ENCODE measurements around the gene IQCF6. TPM values are rescaled to one million over a fixed set of nuclear protein-coding genes. Genes with fewer than 3 reads are reported as not detected.

IQCF6 gene
- total and polyA plus RNA-seq, 2 donors (not counting 1 experiment from before 2014, with no cell fraction given), result not detected

- no peaks in the 10 kb centered on the region for H3K36me3 ChIP-seq (ENCODE audit: control insufficient read depth, insufficient read depth, low read length)
- no peak for TF ChIP-seq CTCF (conservative IDR thresholded peaks at IDR 0.05 in 1 of 2, IDR thresholded peaks at IDR 0.05 in 1 of 2; ENCODE audit: low read depth in 1 of 2, low read length in 2 of 2)
- no peak for TF ChIP-seq EZH2 (IDR thresholded peaks at IDR 0.05; ENCODE audit: low read length, missing control alignments)
- H3K4me1 ChIP-seq (ENCODE audit: control insufficient read depth, extremely low read depth, insufficient read depth, low read length), result no peaks in the 10 kb centered on the region
Observed at GRCh38 chr3:51815614-51816013, 36.6 kb upstream of the IQCF6 start.

GRCh38 chr3:51814034-51814433 is 35.0 kb upstream of the IQCF6 start:
- no peak for DNase-seq (ENCODE audit: low read depth in 2 of 2)
- H3K4me3 ChIP-seq (replicated peaks in 1 of 4; ENCODE audit: control extremely low read depth in 1 of 4, insufficient read depth in 1 of 4, low read depth in 3 of 4, low read length in 4 of 4), result no peak overlapping the region
- H3K36me3 ChIP-seq (ENCODE audit: control insufficient read depth, insufficient read depth, low read length), result no peaks in the 10 kb centered on the region
- H3K9ac ChIP-seq (ENCODE audit: insufficient read depth, low read length), result no peak overlapping the region
- no peaks in the 10 kb centered on the region for H4K20me1 ChIP-seq (ENCODE audit: control insufficient read depth, extremely low read depth, insufficient read depth, low read length)
- H3K9me3 ChIP-seq (ENCODE audit: control insufficient read depth, insufficient read depth, low read depth, low read length), result no peaks in the 10 kb centered on the region
- TF ChIP-seq EZH2 (IDR thresholded peaks at IDR 0.05; ENCODE audit: low read length, missing control alignments) (no peak), CTCF (conservative IDR thresholded peaks at IDR 0.05 in 1 of 2, IDR thresholded peaks at IDR 0.05 in 1 of 2; ENCODE audit: low read depth in 1 of 2, low read length in 2 of 2) (no peak)
- H3K27ac ChIP-seq (ENCODE audit: insufficient read depth, low read length), result no peak overlapping the region
- no peaks in the 10 kb centered on the region for H3K27me3 ChIP-seq (ENCODE audit: control insufficient read depth, insufficient read depth, low read length)
- no peaks in the 10 kb centered on the region for H3K4me1 ChIP-seq (ENCODE audit: control insufficient read depth, extremely low read depth, insufficient read depth, low read length)
- H2AFZ ChIP-seq (ENCODE audit: low read length), result no peak overlapping the region
- no peak overlapping the region for H3K4me2 ChIP-seq (ENCODE audit: extremely low read depth, insufficient read depth, low read length)
- no peaks in the 10 kb centered on the region for H3K79me2 ChIP-seq (ENCODE audit: control insufficient read depth, insufficient read depth, low read length)

More at GRCh38 chr3:51815614-51816013, 36.6 kb upstream of the IQCF6 start:
- no peak overlapping the region for H3K27ac ChIP-seq (ENCODE audit: insufficient read depth, low read length)
- DNase-seq (ENCODE audit: low read depth in 2 of 2), result no peak
- no peak overlapping the region for H3K4me2 ChIP-seq (ENCODE audit: extremely low read depth, insufficient read depth, low read length)
- H3K9ac ChIP-seq (ENCODE audit: insufficient read depth, low read length), result no peak overlapping the region
- no peak overlapping the region for H2AFZ ChIP-seq (ENCODE audit: low read length)
- no peaks in the 10 kb centered on the region for H3K9me3 ChIP-seq (ENCODE audit: control insufficient read depth, insufficient read depth, low read depth, low read length)
- no peak overlapping the region for H3K4me3 ChIP-seq (replicated peaks in 1 of 4; ENCODE audit: control extremely low read depth in 1 of 4, insufficient read depth in 1 of 4, low read depth in 3 of 4, low read length in 4 of 4)
- no peaks in the 10 kb centered on the region for H3K27me3 ChIP-seq (ENCODE audit: control insufficient read depth, insufficient read depth, low read length)
- H4K20me1 ChIP-seq (ENCODE audit: control insufficient read depth, extremely low read depth, insufficient read depth, low read length), result no peaks in the 10 kb centered on the region
- H3K79me2 ChIP-seq (ENCODE audit: control insufficient read depth, insufficient read depth, low read length), result no peaks in the 10 kb centered on the region

- TF ChIP-seq CTCF (conservative IDR thresholded peaks at IDR 0.05 in 1 of 2, IDR thresholded peaks at IDR 0.05 in 1 of 2; ENCODE audit: low read depth in 1 of 2, low read length in 2 of 2), result no peak
- no peak for TF ChIP-seq EZH2 (IDR thresholded peaks at IDR 0.05; ENCODE audit: low read length, missing control alignments)
- H3K9me3 ChIP-seq (ENCODE audit: control insufficient read depth, insufficient read depth, low read depth, low read length), result no peaks in the 10 kb centered on the region
- no peaks in the 10 kb centered on the region for H3K27me3 ChIP-seq (ENCODE audit: control insufficient read depth, insufficient read depth, low read length)
- H3K4me3 ChIP-seq (replicated peaks in 1 of 4; ENCODE audit: control extremely low read depth in 1 of 4, insufficient read depth in 1 of 4, low read depth in 3 of 4, low read length in 4 of 4), result no peak overlapping the region
- no peaks in the 10 kb centered on the region for H4K20me1 ChIP-seq (ENCODE audit: control insufficient read depth, extremely low read depth, insufficient read depth, low read length)
- H3K4me2 ChIP-seq (ENCODE audit: extremely low read depth, insufficient read depth, low read length), result no peak overlapping the region
- no peak overlapping the region for H2AFZ ChIP-seq (ENCODE audit: low read length)
- H3K79me2 ChIP-seq (ENCODE audit: control insufficient read depth, insufficient read depth, low read length), result no peaks in the 10 kb centered on the region
- no peaks in the 10 kb centered on the region for H3K4me1 ChIP-seq (ENCODE audit: control insufficient read depth, extremely low read depth, insufficient read depth, low read length)
- no peak overlapping the region for H3K27ac ChIP-seq (ENCODE audit: insufficient read depth, low read length)
- no peak for DNase-seq (ENCODE audit: low read depth in 2 of 2)
- H3K36me3 ChIP-seq (ENCODE audit: control insufficient read depth, insufficient read depth, low read length), result no peaks in the 10 kb centered on the region
- H3K9ac ChIP-seq (ENCODE audit: insufficient read depth, low read length), result no peak overlapping the region
Observed at GRCh38 chr3:51813539-51813938, 34.5 kb upstream of the IQCF6 start.

All from fibroblast of lung (primary cell).